ENCODE measurements around the gene RANBP1.

The RANBP1 gene

GRCh38 chr22:20140521-20140964, 24.6 kb downstream of the RANBP1 start:
- intact Hi-C loops (cut with DNase I; ENCODE audit: low total_unique reads): no loop called here
- H3K36me3 ChIP-seq: peaks cover 3 to 65% (median 39%) of the 10 kb centered on the region in 3 donors
- peaks cover 9 to 31% (median 28%) of the 10 kb centered on the region in 4 donors for H3K4me1 ChIP-seq
- no peaks in the 10 kb centered on the region for H3K27me3 ChIP-seq
- no peaks in the 10 kb centered on the region for H3K9me3 ChIP-seq
- DNase-seq: no peak
- no peak overlapping the region for H3K4me3 ChIP-seq
- no peak for TF ChIP-seq CTCF (IDR thresholded peaks at IDR 0.05)
- no peak overlapping the region for H3K27ac ChIP-seq

GRCh38 chr22:20141186-20142077, 25.5 kb downstream of the RANBP1 start:
- intact Hi-C loops (cut with DNase I; ENCODE audit: low total_unique reads): no loop called here

GRCh38 chr22:20142711-20143621, 27.1 kb downstream of the RANBP1 start:
- intact Hi-C loops (cut with DNase I; ENCODE audit: low total_unique reads): no loop called here
- H3K27me3 ChIP-seq: no peaks in the 10 kb centered on the region
- no peak for TF ChIP-seq CTCF (IDR thresholded peaks at IDR 0.05)
- no peak overlapping the region for H3K4me3 ChIP-seq
- peaks cover 3 to 7% (median 4%) of the 10 kb centered on the region in 4 donors for H3K4me1 ChIP-seq
- no peak for DNase-seq
- H3K27ac ChIP-seq: no peak overlapping the region
- no peaks in the 10 kb centered on the region for H3K9me3 ChIP-seq
- peaks cover 3 to 77% (median 39%) of the 10 kb centered on the region in 3 donors for H3K36me3 ChIP-seq

More at GRCh38 chr22:20141186-20142077, 25.5 kb downstream of the RANBP1 start:
- no peak overlapping the region for H3K27ac ChIP-seq
- H3K4me3 ChIP-seq: no peak overlapping the region
- no peak for TF ChIP-seq CTCF (IDR thresholded peaks at IDR 0.05)
- peaks cover 3 to 70% (median 39%) of the 10 kb centered on the region in 3 donors for H3K36me3 ChIP-seq
- H3K9me3 ChIP-seq: no peaks in the 10 kb centered on the region
- DNase-seq: no peak
- H3K27me3 ChIP-seq: no peaks in the 10 kb centered on the region
- peaks cover 9 to 22% (median 19%) of the 10 kb centered on the region in 4 donors for H3K4me1 ChIP-seq

GRCh38 chr22:20143883-20144665, 28.2 kb downstream of the RANBP1 start:
- Histone ChIP-seq H3K4me1 (no peaks in the 10 kb centered on the region), H3K36me3 (peaks cover 3 to 76% (median 39%) of the 10 kb centered on the region in 3 donors), H3K27me3 (no peaks in the 10 kb centered on the region), H3K27ac (no peak overlapping the region), H3K4me3 (no peak overlapping the region), H3K9me3 (no peaks in the 10 kb centered on the region)
- no peak for DNase-seq
- no peak for TF ChIP-seq CTCF (IDR thresholded peaks at IDR 0.05)
- intact Hi-C loops (cut with DNase I; ENCODE audit: low total_unique reads): no loop called here
